ENCODE measurements around the gene APBA2.
"Not testable (repeated sequence)": the region's sequence is repeated elsewhere in the genome, so short reads cannot be mapped to it uniquely, and the experiment has no call there.

The APBA2 gene

DNA sequence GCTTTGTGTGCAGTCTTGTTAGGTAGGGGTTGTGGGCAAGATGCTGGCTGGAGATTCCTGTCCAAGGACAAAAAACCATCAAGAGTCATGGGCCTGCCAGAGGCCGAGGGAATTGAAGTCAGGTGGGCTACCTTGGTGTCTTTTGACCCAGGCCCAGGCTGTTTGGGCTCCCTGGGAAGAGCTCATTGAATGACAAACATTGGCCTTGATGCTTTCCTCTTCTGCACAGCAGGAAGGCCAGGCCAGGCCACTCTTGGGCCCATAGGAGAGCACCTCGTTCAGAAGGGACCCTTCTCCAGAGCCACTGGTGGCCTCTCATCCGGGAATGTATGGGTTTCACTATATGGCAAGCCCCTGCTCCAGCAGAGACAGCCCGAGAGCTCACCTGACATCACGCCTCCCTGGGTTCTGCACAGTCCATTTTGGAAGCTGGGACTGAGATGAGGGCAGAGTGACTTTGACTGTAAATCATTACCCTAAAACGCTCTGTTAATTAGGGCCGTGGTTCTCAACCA is 214.8 kb downstream of the APBA2 start:
- DNase-seq (ENCODE audit: low read depth), result no peak
- no peak for TF ChIP-seq MYC (IDR thresholded peaks at IDR 0.05; ENCODE audit: low read depth, low read length)
- TF ChIP-seq MAX (IDR thresholded peaks at IDR 0.05; ENCODE audit: low read depth, low read length), result no peak
- TF ChIP-seq, protein P1, sequence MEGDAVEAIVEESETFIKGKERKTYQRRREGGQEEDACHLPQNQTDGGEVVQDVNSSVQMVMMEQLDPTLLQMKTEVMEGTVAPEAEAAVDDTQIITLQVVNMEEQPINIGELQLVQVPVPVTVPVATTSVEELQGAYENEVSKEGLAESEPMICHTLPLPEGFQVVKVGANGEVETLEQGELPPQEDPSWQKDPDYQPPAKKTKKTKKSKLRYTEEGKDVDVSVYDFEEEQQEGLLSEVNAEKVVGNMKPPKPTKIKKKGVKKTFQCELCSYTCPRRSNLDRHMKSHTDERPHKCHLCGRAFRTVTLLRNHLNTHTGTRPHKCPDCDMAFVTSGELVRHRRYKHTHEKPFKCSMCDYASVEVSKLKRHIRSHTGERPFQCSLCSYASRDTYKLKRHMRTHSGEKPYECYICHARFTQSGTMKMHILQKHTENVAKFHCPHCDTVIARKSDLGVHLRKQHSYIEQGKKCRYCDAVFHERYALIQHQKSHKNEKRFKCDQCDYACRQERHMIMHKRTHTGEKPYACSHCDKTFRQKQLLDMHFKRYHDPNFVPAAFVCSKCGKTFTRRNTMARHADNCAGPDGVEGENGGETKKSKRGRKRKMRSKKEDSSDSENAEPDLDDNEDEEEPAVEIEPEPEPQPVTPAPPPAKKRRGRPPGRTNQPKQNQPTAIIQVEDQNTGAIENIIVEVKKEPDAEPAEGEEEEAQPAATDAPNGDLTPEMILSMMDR (IDR thresholded peaks at IDR 0.05; ENCODE audit: low read depth, low read length), result no peak
- no peak for TF ChIP-seq POLR2A (IDR thresholded peaks at IDR 0.05; ENCODE audit: extremely low read depth, insufficient read length)
- no peak overlapping the region for H3K4me3 ChIP-seq (ENCODE audit: low read depth, low read length)

GRCh38 chr15:29101491-29101890 is 215.7 kb downstream of the APBA2 start:
- TF ChIP-seq POLR2A (IDR thresholded peaks at IDR 0.05; ENCODE audit: extremely low read depth, insufficient read length) (no peak), MYC (IDR thresholded peaks at IDR 0.05; ENCODE audit: low read depth, low read length) (no peak), MAX (IDR thresholded peaks at IDR 0.05; ENCODE audit: low read depth, low read length) (no peak)
- TF ChIP-seq, protein P1 (IDR thresholded peaks at IDR 0.05; ENCODE audit: low read depth, low read length), result no peak
- no peak overlapping the region for H3K4me3 ChIP-seq (ENCODE audit: low read depth, low read length)
- DNase-seq (ENCODE audit: low read depth), result no peak

GRCh38 chr15:29102173-29102794 is 216.5 kb downstream of the APBA2 start:
- TF ChIP-seq, protein P1 (IDR thresholded peaks at IDR 0.05; ENCODE audit: low read depth, low read length), result peak; percentile 87
- peak; percentile 65 for DNase-seq (ENCODE audit: low read depth)
- not testable (repeated sequence) for H3K4me3 ChIP-seq (ENCODE audit: low read depth, low read length)

- DNase-seq (ENCODE audit: low read depth), result no peak
- H3K4me3 ChIP-seq (ENCODE audit: low read depth, low read length), result no peak overlapping the region
- no peak for TF ChIP-seq MAX (IDR thresholded peaks at IDR 0.05; ENCODE audit: low read depth, low read length)
- TF ChIP-seq, protein P1 (IDR thresholded peaks at IDR 0.05; ENCODE audit: low read depth, low read length), result no peak
- TF ChIP-seq MYC (IDR thresholded peaks at IDR 0.05; ENCODE audit: low read depth, low read length), result no peak
- TF ChIP-seq POLR2A (IDR thresholded peaks at IDR 0.05; ENCODE audit: extremely low read depth, insufficient read length), result no peak
These were observed 217.4 kb downstream of the APBA2 start for GRCh38 chr15:29102911-29103823.

- peak; percentile 67 for DNase-seq (ENCODE audit: low read depth)
- H3K4me3 ChIP-seq (ENCODE audit: low read depth, low read length), result no peak overlapping the region
- no peak for TF ChIP-seq POLR2A (IDR thresholded peaks at IDR 0.05; ENCODE audit: extremely low read depth, insufficient read length)
- TF ChIP-seq, protein P1 (IDR thresholded peaks at IDR 0.05; ENCODE audit: low read depth, low read length), result peak; percentile 66
These were observed 218.2 kb downstream of the APBA2 start for GRCh38 chr15:29103824-29104565.

Data from NB4 (cell line).